NCI-H146 (cell line): ENCODE results near the gene HRK.

ENCODE experiments used
- DNase-seq: peaks from one replicate; lab custom pipeline; 2025; lab: John Stamatoyannopoulos, UW

HRK gene

DNA sequence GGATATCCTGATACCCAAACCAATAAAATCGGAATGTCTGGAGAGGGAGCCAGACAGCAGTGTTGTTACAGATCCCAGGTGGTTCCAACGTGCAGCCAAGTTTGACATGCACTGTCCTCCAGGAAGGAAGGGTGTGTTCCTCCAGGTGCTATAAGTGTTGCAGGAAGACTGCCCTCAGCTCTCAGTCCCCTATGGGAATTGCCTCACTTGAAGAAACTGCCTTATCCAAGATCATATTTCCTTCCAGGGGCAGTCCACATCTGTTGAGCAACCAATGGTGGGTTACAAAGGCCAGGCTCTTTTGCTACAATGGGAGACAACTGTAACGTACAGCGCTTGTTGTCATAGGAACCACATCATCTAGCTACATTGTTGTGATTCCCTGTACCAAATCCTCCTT, 16.2 kb upstream of the HRK start:
- no peak for DNase-seq

GRCh38 chr12:116896411-116896924, 15.2 kb upstream of the HRK start:
- DNase-seq, result no peak

- DNase-seq, result no peak
Observed at GRCh38 chr12:116894913-116895312, 13.7 kb upstream of the HRK start.

DNA sequence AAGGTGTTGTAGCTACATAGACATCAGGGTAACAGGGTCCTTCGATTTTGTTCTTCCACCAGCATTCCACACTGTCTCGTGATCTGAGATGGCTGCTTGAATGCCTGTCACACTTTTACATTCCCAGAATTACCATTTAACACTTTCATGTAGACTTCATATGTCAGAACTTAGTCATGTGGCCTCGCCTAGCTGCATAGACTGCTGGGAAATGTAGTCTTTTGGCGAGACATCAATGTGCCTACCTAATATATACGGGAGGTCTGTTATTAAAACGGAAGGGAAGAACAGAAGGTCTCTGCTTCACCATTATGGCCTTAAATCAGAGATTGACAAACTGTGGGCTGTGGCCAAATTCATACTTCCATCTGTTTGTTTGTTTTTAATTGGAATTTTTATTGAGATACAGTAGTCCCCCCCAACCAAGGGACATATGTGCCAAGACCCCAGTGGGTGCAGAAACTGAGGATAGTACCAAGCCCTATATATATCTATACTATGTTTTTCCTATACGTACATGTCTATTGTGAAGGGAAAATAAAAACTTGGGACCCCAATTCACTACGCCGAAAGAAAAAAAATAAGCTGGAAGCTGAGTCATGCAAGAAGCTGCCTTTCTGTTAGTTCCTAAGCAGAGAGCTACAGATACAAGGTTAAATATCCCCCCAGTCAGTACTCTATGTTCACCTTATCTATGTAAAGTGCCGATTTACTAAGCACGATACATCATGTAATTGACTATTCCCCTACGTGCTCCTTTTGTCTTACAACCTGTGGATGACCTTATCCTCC, 11.3 kb upstream of the HRK start:
- DNase-seq, result no peak

DNA sequence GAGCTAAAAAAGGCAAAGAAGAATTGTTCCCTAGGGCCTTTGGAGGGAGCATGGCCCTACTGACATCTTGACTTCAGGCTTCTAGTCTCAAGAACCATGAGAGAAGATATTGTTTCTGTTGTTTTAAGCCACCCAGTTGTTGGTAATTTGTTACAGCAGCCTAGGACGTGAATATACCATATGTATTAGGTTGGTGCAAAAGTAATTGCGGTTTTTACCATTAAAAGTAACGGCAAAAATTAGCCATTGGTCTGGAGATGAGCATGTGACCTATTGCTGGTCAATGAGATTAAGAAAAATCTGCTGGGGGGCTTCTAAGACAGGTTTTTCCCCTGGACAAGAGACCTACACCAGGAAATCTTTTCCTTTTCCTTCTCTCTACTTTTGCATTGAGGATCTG, 9.8 kb upstream of the HRK start:
- DNase-seq, result no peak

DNA sequence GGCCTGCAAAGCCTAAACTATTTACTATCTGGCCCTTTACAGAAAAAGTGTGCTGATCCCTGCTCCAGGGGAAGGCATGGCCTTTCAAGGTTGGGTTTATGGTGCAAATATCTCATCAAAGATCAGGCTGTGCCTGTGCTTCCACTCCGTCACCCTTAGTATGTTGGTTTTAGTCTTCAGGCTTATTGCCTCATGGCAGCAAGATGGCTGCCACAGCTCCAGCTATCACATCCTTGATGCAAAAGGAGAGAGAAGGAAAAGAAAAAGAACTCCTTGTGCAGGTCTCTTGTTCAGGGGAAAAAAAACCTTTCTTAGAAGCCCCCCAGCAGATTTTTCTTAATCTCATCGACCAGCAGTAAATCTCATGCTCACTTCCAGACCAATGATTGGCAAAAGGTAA, 9.1 kb upstream of the HRK start:
- DNase-seq, result no peak

- peak; percentile 43 for DNase-seq
Observed at GRCh38 chr12:116887897-116888296, 6.7 kb upstream of the HRK start.

DNA sequence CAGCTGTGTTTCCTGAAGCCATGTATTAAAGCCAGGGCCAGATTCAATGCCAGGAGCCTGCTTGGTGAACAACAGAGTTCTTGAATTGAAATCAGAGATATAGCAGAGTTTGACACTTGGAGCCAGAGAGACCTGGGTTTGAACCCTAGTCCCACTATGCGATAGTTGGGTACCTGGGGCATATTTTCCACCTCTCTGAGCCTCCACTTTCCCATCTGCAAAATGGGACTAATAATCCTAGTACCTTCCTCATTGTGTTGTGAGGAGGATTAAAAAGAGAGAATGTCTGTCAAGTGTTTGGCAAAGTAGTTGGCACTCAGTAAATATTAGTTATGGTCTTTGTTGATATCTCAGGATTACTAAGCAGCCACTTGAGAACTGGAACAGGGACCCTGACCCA, 6.0 kb upstream of the HRK start:
- no peak for DNase-seq

DNA sequence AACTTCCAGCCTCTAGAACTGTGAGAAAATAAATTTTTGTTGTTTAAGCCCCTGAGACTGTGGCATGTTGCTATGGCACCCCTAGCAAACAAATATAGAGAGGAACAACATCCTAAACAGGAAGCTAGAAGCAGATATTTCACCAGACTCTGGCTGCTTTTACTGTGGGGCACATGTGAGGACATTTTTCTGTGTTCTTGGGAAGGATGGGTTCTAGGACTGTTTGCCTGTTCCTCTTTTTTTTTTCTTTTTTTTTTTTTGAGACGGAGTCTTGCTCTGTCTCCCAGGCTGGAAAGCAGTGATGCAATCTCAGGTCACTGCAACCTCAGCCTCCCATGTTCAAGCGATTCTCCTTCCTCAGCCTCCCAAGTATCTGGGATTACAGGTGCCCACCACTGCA, 4.2 kb upstream of the HRK start:
- no peak for DNase-seq

GRCh38 chr12:116884871-116885270, 3.6 kb upstream of the HRK start:
- DNase-seq, result no peak

GRCh38 chr12:116882742-116883141, 1.5 kb upstream of the HRK start:
- DNase-seq, result peak; percentile 34

DNA sequence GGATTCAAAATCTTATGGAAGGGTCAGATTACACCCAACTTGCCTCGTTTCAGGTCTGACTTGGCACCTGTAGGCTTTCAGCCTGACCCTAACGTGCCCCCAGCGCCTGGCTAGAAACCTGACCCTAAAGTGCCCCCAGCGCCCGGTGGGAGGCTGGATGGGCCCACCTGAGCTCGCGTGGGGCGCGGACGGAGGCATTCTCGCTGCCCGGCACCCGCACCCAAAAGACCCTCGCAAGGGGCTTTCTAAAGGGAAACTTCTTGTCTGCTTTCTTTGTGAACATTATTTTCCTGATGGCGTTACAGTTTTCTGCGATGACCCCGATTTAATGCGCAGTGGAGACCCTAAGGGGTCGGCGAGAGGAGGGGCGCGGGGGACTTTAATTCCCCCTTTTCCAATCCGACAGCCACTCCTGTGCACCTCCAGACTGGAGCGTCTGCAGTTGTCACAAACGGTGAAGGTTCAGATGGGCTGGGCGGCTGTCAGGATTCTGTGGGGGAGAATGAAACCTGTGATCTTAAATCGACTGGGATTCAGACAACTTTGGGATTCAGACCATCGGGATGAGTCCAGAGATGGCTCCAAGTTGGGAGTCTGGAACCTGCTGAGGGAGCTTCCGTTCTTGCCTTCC, 751 bp upstream of the HRK start:
- no peak for DNase-seq

GRCh38 chr12:116880817-116881324, 370 bp downstream of the HRK start:
- peak; percentile 73 for DNase-seq

DNA sequence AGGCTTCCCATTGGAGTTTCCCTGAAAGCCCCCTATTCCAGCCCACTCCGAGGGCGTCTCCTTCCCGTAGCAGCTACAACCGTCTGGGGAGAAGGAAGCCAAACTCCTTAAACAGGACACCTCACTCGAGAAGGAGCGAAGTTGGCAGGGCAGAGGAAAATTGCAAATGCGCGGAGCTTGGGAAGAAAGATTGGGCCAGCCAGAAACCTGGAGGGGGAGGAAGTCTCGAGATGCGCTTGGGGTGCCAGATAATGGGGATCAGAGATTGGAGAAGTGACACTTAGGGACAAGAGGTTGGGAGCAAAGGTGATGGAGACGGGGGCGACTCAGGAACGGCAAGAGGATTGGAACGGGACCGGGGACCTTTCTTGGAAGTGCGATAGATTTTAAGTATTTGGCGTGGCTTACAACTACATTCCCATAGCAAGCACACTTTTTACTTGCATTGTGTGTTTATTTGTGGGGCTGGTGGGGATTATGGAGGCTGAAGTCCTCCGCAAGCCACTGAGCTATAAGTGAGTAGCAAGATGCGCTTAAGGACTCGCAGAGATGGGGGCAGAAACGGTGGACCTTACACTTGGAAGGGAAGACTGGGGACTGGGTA, 926 bp downstream of the HRK start:
- DNase-seq, result no peak

DNA sequence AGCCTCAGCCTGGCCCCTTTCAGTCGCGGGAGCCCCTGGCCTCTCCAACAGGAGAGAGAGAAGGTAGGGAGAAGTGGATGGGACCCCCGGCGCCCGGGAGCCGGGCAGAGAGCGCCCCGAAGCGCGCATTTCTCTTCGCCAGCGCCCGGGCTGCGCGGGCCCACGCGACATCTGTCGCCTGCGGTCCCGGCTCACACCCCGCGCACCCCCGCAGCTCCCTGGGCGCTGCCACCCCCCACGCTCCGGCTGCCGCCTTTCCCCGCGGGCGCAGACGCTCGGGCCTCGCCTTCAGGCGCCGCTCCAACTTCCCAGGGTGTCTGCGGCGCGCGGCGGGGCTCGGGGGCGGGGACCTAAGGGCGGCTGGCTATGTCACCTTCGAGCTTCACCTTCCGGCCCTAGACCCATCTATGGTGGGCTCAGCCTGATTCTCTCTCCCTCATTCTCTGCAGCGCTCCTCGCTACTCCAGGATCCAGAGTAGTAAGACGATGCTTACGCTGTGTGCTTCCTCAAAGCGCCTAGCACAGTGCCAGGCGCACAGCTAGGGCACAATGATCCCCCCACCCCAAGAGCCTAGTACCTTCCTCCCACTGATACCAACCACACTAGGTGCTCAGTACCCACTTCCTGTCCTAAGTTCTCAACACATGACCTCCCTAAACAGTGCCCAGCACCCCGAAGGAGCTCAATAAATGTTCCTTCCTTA, 1.6 kb downstream of the HRK start:
- peak; percentile 3 for DNase-seq

- no peak for DNase-seq
Observed at GRCh38 chr12:116878567-116879508, 2.4 kb downstream of the HRK start.

- no peak for DNase-seq
Observed at GRCh38 chr12:116876151-116876869, 4.9 kb downstream of the HRK start.

DNA sequence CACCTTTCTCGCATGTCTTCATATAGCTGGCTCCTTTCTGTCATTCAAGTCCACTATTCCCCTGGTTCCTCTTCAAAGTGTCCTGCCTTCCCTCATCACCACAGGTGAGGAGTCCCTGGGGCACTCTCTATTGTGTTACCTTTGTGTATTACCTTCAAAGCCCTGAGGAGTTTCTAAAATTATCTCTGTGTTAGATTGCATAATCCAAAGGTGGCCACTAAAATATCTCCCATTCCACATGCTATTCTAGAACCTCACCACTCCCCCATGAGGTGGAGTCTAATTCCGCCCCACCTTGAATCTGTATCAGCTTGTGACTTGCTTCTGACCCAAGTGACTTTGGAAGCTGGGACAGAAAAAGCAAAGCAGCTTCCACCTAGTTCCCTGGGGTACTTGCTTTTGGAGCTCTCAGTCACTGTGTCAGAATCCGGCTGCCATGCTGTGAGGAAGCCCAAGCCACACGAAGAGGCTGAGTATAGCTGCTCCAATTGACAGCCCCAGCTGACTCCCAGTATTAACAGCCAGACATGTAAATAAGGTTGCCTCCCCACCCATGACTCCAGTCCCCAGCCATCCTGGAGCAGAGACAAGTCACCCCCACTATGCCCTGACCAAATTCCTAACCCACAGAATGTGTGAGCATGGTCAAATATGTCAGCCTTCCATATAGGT, 6.8 kb downstream of the HRK start:
- peak; percentile 21 for DNase-seq

DNA sequence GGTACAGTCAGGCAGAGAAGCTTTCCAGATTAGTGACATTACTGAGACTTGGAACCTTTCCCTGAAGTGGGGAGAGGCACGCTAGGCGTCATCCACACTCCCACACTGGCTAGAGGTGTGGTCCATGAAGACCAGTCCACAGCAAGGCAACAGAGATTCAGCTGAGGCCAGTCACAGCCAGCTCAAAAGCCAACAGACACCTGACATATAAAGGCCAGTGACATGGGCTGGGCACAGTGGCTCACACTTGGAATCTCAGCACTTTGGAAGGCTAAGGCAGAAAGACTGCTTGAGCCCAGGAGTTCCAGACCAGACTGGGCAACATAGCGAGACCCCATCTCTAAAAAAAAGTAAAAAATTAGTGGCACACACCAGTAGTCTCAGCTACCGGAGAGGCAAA, 10.9 kb downstream of the HRK start:
- no peak for DNase-seq

DNA sequence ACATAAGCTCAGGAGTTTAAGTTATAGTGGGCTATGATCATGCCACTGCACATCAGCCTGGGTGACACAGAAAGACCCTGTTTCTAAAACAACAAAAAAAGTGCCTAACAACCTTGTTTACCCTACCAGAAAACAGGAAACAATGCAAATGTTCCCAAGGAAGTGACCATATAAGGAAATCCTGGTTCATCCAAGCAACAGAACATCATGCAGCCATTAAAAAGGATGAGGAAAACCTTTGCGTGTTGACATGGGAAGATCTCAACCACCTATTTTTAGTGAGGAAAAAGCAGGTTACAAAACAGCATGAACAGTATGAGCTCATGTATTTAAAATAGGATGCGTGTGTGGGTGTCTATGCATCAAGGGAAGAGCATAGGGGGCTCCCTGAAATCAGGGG, 13.7 kb downstream of the HRK start:
- DNase-seq, result no peak
